Measurements from ENCODE around the gene TRAPPC6A.

DNA sequence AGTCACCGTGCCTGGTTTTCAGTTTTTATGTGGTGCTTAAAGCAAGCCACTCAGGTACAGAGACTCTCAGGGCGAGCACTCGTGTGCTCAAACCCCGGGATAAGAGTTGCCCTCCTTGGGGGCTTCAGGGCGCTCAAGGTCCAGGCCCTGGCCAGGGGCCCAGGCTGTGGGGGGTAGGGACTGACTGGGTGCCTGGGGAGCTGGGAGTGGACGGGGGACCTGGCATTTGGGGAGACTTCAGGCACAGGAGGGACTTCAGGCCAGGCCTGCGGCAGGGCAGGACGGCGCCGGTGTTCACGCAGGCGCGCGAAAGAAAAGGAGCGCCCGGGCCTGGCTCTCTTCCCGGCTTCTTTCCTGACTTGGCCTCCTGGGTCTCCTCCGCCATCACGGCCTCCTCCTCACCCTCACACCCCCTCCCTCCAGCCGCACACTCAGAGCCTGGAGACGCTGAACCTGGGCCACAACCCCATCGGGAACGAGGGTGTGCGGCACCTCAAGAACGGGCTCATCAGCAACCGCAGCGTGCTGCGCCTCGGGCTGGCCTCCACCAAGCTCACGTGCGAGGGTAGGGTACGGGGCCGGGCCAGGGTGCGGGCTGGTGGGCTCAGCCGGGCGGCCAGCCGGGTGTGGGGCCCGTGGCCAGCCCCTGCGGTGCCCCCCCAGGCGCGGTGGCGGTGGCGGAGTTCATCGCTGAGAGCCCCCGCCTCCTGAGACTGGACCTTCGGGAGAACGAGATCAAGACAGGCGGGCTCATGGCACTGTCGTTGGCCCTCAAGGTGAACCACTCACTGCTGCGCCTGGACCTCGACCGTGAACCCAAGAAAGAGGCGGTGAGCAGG, 33.4 kb downstream of the TRAPPC6A start:
- TF ChIP-seq, protein P1, sequence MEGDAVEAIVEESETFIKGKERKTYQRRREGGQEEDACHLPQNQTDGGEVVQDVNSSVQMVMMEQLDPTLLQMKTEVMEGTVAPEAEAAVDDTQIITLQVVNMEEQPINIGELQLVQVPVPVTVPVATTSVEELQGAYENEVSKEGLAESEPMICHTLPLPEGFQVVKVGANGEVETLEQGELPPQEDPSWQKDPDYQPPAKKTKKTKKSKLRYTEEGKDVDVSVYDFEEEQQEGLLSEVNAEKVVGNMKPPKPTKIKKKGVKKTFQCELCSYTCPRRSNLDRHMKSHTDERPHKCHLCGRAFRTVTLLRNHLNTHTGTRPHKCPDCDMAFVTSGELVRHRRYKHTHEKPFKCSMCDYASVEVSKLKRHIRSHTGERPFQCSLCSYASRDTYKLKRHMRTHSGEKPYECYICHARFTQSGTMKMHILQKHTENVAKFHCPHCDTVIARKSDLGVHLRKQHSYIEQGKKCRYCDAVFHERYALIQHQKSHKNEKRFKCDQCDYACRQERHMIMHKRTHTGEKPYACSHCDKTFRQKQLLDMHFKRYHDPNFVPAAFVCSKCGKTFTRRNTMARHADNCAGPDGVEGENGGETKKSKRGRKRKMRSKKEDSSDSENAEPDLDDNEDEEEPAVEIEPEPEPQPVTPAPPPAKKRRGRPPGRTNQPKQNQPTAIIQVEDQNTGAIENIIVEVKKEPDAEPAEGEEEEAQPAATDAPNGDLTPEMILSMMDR (IDR thresholded peaks at IDR 0.05; ENCODE audit: low read depth, low read length): no peak
- no peak for TF ChIP-seq EZH2phosphoT487 (IDR thresholded peaks at IDR 0.05; ENCODE audit: low read depth)

Measured in OCI-LY3 (cell line).